Measurements from ENCODE around the gene SLC16A12.

Gene SLC16A12

GRCh38 chr10:89515031-89515841 is 20.2 kb downstream of the SLC16A12 start:
- ChIA-PET POLR2A (interaction anchor here (0.6 to 1.3 kb wide), 4 partner anchors 12 to 236 kb away, joined by 3 to 6 read pairs (median 3); no protein-coding TSS in a partner anchor), CTCF (interaction anchor here (0.5 to 1.2 kb wide), 3 partner anchors 14 to 299 kb away, joined by 3 to 4 read pairs (median 3); no protein-coding TSS in a partner anchor)
- peak; percentile 100 for DNase-seq (ENCODE audit: low read depth, low spot score)
- no peak for TF ChIP-seq CTCF (IDR thresholded peaks at IDR 0.05; ENCODE audit: insufficient read depth, low read length, missing control alignments)
- peak overlapping the region; percentile 26; the same call in 1 of the 2 replicates for H3K4me3 ChIP-seq (ENCODE audit: low read depth, low read length)

GRCh38 chr10:89513206-89513605 is 22.2 kb downstream of the SLC16A12 start:
- POLR2A ChIA-PET, result no interaction called here
- CTCF ChIA-PET, result no interaction called here
- TF ChIP-seq CTCF (IDR thresholded peaks at IDR 0.05; ENCODE audit: insufficient read depth, low read length, missing control alignments), result no peak
- no peak overlapping the region for H3K4me3 ChIP-seq (ENCODE audit: low read depth, low read length)
- no peak for DNase-seq (ENCODE audit: low read depth, low spot score)

- POLR2A ChIA-PET, result no interaction called here
- no peak overlapping the region for H3K4me3 ChIP-seq (ENCODE audit: low read depth, low read length)
- no peak for DNase-seq (ENCODE audit: low read depth, low spot score)
- CTCF ChIA-PET, result no interaction called here
- TF ChIP-seq CTCF (IDR thresholded peaks at IDR 0.05; ENCODE audit: insufficient read depth, low read length, missing control alignments), result no peak
Measured at GRCh38 chr10:89505640-89506275, 29.6 kb downstream of the SLC16A12 start.

- H3K4me3 ChIP-seq (ENCODE audit: low read depth, low read length), result no peak overlapping the region
- no peak for DNase-seq (ENCODE audit: low read depth, low spot score)
- CTCF ChIA-PET, result no interaction called here
- POLR2A ChIA-PET, result no interaction called here
- no peak for TF ChIP-seq CTCF (IDR thresholded peaks at IDR 0.05; ENCODE audit: insufficient read depth, low read length, missing control alignments)
Measured at GRCh38 chr10:89504691-89505090, 30.7 kb downstream of the SLC16A12 start.

GRCh38 chr10:89503652-89504370 is 31.6 kb downstream of the SLC16A12 start:
- ChIA-PET POLR2A (interaction anchor here (1.9 kb wide), 1 partner anchor 12 kb away, joined by 6 read pairs; no protein-coding TSS in a partner anchor), CTCF (interaction anchor here (0.6 kb wide), 1 partner anchor 21 kb away, joined by 3 read pairs; no protein-coding TSS in a partner anchor)
- H3K4me3 ChIP-seq (ENCODE audit: low read depth, low read length), result no peak overlapping the region
- no peak for DNase-seq (ENCODE audit: low read depth, low spot score)
- no peak for TF ChIP-seq CTCF (IDR thresholded peaks at IDR 0.05; ENCODE audit: insufficient read depth, low read length, missing control alignments)
